ENCODE measurements around the gene STX19.
"Not testable (repeated sequence)": the region's sequence is repeated elsewhere in the genome, so short reads cannot be mapped to it uniquely, and the experiment has no call there.

STX19 gene

DNA sequence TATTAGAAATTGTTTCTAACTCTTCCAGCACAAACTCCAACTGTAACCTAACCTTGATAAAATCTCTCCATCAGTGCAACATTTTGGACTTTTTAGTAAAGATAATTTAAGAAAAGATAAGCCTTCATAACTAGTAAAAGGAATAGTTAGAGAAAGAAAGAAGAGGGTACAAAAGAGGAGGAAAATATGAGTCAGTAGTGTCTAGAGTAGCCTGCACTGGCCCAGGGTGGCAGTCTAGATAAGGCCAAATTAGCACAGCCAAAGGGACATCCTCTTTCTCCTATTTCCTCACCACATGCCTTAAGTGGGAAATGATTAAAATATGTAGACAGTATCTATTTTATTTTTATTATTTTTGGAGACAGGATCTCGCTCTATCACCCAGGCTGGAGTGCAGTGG, 58.4 kb downstream of the STX19 start:
- no peak for DNase-seq

DNA sequence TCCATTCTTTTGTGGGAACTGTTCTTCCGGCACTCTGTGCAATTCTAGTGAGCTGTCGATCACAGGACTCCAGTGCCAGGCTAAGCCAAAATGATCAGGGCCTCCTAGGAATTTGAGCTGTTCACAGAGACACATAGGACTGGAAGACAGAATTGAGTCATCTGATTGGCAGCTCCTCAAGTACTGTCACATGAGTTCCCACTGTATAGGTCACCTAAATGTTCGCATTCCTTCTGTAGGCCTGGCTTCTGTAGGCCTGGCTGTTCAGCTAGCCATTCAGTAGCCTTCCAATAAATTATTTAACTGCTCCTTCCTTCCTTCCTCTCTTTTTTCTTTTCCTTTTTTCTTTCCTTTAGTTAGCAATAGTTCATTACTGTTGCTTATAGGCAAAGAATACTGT, 59.0 kb downstream of the STX19 start:
- DNase-seq: no peak

DNA sequence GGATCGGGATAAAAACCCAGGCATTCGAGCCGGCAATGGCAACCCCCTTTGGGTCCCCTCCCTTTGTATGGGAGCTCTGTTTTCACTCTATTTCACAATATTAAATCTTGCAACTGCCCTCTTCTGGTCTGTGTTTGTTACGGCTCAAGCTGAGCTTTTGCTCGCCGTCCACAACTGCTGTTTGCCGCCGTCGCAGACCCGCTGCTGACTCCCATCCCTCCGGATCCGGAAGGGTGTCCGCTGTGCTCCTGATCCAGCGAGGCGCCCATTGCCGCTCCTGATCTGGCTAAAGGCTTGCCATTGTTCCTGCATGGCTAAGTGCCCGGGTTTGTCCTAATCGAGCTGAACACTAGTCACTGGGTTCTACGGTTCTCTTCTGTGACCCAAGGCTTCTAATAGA, 63.3 kb downstream of the STX19 start:
- not testable (repeated sequence) for DNase-seq

Measured in CD4-positive, alpha-beta T cell treated with Interleukin-4 for 1 hour (primary cell).